NCI-H2029 (cell line): ENCODE results near the gene S100A9.
"Not testable (repeated sequence)": the region's sequence is repeated elsewhere in the genome, so short reads cannot be mapped to it uniquely, and the experiment has no call there.

ENCODE experiments used
- DNase-seq: peaks from one replicate; lab custom pipeline; 2025; lab: John Stamatoyannopoulos, UW

The S100A9 gene

GRCh38 chr1:153357853-153358690 lies at the start of gene S100A9:
Gene S100A9, plus strand, starts transcription at chr1:153357854. Its CDS starts 430 bp downstream, at chr1:153358284.
- DNase-seq, result no peak

GRCh38 chr1:153308540-153308939 lies 49.1 kb upstream of the S100A9 start:
- DNase-seq, result no peak

DNA sequence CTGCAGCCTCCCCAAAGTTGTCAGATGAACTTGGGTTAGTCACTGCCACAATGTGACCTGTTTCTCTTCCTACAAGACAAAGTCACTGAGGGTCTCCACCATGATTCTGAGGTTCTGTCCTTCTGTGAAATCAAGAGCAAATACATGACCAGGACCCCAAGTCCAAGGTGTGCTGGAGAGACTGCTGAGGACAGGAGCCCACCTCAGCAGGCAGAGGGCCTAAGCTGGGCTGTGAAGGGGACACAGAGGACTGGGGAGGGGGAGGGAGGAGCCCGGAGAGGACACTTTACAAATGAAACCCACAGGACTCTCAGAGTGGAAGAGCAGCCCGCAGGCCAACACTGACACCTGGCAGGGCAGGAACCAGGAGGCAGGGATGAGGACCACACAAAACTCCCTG lies 48.2 kb upstream of the S100A9 start:
- DNase-seq, result no peak

DNA sequence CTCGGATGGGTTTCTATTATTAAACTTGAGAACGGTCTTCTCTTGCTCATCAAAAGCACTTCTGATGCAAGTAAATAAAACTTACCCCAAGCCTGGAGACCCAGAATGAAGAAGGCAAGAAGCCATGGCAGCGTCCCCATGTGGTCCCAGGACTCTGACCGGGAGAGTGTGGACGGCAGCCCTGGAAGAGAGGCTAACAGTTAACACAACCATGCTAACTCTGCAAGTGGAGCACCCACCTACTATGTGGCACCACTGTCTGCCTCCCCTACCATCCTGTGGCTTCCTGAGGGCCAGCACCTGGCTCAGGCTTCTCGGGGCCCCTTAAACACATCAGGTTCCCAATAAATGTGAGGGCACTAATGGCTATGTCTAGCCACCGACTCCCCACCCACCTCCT lies 47.1 kb upstream of the S100A9 start:
- DNase-seq, result no peak

- peak; percentile 15 for DNase-seq
Observed at GRCh38 chr1:153312570-153313186, 45.0 kb upstream of the S100A9 start, which contains the start of gene PGLYRP3. Gene PGLYRP3, minus strand, starts transcription at chr1:153312952. Its CDS starts 2,287 bp downstream, at chr1:153310665.

DNA sequence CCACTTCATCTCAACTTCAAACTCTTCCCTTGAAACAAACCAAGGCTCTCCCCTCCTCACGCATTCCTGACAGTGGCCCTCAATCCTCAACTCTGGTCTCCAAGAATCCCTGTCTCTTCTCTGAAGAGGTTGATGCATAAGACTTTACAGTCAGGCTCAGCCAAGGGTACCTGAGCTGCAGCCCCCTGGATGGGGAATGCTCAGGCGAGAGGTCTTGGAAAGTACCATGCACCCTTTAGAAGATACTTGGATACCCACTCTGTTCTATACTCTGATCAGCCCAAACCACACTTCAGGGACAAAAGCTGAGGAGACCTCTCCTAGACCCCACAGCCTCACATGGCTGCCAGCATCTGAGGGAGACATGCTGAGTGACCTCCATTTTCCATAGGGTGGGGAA lies 44.4 kb upstream of the S100A9 start:
- DNase-seq, result no peak

- not testable (repeated sequence) for DNase-seq
Observed at GRCh38 chr1:153314388-153314787, 43.3 kb upstream of the S100A9 start.

DNA sequence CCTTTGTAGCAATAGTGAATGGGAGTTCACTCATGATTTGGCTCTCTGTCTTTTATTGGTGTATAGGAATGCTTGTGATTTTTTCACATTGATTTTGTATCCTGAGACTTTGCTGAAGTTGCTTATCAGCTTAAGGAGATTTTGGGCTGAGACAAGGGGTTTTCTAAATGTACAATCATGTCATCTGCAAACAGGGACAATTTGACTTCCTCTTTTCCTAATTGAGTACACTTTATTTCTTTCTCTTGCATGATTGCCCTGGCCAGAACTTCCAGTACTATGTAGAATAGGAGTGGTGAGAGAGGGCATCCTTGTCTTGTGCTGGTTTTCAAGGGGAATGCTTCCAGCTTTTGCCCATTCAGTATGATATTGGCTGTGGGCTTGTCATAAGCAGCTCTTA lies 41.6 kb upstream of the S100A9 start:
- DNase-seq, result not testable (repeated sequence)

DNA sequence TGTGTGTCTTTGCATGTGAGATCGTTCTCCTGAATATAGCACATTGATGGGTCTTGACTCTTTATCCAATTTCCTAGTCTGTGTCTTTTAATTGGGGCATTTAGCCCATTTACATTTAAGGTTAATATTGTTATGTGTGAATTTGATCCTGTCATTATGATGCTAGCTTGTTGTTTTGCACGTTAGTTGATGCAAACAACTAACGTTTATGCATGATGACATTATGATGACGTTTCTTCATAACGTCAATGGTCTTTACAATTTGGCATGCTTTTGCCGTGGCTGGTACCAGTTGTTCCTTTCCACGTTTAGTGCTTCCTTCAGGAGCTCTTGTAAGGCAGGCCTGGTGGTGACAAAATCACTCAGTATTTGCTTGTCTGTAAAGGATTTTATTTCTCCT lies 39.5 kb upstream of the S100A9 start:
- not testable (repeated sequence) for DNase-seq

- no peak for DNase-seq
Observed at GRCh38 chr1:153322568-153322967, 35.1 kb upstream of the S100A9 start.

- no peak for DNase-seq
Observed at GRCh38 chr1:153324912-153325311, 32.7 kb upstream of the S100A9 start.

DNA sequence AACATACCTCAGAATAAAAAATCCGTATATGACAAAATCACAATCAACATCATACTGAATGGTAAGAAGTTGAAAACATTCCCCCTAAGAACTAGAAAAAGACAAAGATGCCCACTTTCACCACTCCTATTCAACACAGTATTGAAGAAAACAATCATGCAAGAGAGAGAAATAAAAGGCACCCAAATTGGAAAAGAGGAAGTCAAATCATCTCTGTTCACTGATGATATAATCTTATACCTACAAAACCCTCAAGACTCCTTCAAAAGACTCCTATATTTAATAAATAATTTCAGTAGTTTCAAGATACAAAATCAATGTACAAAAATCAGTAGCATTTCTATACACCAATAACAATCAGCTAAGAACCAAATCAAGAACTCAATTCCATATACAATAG lies 23.8 kb upstream of the S100A9 start:
- no peak for DNase-seq

GRCh38 chr1:153336650-153337049 lies 21.0 kb upstream of the S100A9 start:
- no peak for DNase-seq

DNA sequence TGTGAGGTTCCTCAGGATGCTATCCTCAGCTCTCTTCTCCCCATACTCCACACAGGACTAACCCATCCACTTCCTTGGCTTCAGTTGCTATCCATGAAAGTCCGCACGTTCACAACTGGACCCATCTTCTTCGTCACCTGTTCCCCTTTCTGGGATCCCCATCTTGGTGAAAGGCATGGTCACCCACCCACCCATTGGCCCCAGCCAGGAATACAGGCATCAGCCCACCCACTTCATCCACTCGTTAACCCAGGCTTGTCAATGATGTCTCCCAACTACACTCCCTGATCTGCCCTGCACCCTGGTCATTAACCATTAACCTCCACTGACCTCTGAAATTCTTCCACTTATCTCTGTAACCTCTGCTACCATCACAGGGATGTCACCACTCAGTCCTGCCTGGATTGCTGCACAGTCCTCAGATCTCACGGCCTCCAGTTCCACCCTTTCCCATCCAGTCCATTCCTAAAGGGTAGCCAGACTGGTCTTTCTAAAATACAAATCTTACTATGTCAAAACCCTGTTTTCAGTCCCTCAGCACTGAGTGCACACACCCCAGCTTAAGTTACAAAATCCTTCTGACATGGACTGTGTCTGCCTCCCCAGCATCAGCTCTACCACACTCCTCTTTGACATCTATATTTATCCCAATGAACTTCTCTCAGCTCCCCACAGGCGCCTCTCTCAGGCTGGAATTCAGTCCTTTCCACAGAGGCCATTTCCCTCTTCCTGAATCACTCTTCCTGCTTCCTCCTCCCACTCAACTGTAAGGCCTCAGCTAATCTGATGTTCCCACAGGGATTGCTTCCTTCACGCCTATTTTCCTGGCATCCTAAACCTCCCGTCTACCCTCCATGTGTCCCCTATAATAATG lies 19.4 kb upstream of the S100A9 start:
- DNase-seq, result no peak

GRCh38 chr1:153339802-153340201 lies 17.9 kb upstream of the S100A9 start:
- no peak for DNase-seq

- no peak for DNase-seq
Observed at GRCh38 chr1:153340356-153340755, 17.3 kb upstream of the S100A9 start.

GRCh38 chr1:153341431-153341934 lies 16.2 kb upstream of the S100A9 start:
- DNase-seq, result no peak

DNA sequence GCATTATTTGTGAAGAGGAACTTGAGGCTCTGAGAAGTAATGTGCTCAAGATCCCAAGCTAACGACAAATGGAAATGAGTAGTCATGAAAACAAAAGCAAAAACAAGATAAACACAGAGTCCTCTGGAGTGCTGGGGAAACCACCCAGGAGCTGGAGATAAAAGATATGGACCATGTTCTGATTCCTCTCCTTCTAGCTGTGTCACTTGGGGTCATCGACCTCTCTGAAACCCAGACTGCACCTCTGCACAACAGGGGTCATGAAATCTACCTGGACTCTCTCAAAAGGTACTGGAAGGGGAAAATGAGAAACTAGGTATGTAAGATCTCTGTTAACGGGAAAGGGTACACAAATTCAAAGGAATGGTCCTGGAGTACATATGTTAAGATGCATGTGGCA lies 15.5 kb upstream of the S100A9 start:
- DNase-seq, result no peak

GRCh38 chr1:153343040-153343681 lies 14.5 kb upstream of the S100A9 start:
- DNase-seq, result peak; percentile 20

GRCh38 chr1:153343811-153344717 lies 13.6 kb upstream of the S100A9 start:
- no peak for DNase-seq

- DNase-seq, result peak; percentile 53
Observed at GRCh38 chr1:153344718-153345025, 13.0 kb upstream of the S100A9 start.
